KG1 (cell line): Measurements from ENCODE around the gene RNF146.
A peak's percentile ranks its signal among the peaks of the same experiment; 100 is the strongest.
"Not testable (repeated sequence)": the region's sequence is repeated elsewhere in the genome, so short reads cannot be mapped to it uniquely, and the experiment has no call there.

ENCODE experiments used
- DNase-seq: peaks from one replicate; lab custom pipeline; 2025; lab: John Stamatoyannopoulos, UW

The RNF146 gene, protein sequence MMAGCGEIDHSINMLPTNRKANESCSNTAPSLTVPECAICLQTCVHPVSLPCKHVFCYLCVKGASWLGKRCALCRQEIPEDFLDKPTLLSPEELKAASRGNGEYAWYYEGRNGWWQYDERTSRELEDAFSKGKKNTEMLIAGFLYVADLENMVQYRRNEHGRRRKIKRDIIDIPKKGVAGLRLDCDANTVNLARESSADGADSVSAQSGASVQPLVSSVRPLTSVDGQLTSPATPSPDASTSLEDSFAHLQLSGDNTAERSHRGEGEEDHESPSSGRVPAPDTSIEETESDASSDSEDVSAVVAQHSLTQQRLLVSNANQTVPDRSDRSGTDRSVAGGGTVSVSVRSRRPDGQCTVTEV

DNA sequence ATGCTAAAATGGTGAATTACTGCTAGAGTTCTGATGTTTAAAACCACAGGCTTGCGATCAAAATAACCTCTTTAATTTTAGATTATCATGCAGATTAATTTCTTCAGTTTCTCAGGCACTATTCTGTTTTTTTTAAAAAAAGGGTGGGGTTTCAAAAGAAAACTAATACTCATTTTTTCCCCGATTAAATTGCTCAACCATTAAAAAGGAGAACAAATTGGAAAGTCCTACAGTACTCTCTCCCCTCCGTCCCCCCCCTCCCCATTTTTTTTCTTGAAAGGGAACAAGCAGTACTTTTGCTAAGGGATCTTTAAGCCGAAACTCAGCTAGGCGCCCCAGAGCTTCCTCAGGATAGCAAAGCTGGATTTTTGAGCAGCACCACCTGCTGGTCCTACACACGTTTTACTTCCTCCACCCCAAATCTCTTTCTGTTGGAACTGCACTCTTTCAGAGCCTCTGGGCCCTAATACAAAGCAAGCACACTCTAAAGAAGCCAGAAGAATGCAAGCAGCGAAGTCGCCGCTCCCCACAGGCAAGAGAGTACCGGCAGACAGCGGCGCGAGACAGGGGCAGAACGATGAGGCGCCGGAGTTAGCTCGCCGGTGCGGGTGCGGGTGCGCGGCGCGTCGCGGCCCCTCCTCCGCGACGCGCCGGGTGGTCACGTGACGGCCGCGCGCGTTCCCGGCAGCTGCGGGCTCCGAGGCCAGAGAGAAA, at the start of gene RNF146:
RNF146 (plus strand) TSS at position 687 of the 714 bp plus-strand sequence. CDS start 13,475 bp downstream, outside the sequence.
- DNase-seq = peak; percentile 73

DNA sequence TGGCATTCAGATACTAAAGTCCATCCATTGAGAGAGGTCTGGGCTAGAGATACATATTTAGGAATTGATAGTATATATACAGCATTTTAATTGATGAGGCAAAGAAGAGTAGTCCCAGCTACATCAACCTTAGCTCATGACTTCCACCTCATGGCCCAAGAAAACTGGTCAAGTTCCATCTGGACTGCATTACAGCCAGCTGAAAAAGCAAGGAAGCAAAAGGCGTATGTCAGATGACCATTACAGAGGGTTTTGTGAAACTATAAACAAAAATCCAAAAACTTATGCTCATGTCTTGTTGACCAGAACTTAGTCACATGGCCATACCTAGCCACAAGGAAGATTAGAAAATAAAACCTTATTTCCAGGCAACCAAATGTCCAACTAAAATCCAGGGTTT, 46.8 kb upstream of the RNF146 start:
- no peak for DNase-seq

DNA sequence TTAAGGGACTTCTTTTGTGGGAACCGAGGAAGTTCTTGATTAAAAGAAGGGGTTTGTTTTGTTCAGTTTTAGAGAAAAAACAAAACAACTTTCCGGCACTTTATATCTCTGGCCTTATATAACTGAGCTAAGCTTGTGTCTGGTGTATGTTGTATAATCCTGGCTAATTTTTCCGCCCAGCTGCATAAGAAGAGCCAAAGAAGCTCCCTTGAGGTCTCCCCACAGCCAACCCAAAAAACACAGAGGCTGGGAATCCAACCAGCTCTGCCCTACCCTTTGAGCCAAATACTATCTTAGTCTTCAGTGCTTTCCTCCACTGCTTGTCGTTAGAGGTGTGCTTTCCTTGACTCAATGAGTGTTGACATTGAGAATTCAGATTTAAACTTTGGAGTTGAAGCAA, 45.5 kb upstream of the RNF146 start:
- DNase-seq = no peak

DNA sequence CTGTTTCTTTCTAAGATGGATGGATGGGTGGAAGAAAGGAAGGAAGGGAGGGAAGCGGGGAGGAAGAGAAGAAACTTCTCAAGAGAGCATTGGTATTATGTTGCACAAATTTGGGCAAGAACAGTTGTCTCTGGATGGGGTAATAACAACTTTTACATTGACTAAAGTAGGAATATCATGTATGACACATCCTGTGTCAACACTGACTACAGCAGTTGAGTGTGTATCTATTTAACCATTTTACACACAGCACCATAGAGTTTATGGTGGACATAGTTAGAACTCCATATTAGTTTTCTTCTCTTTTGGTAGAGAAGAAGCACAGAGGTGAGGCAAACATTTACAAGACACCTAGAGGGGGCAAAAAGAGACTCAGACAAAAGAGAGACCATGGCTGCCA, 44.2 kb upstream of the RNF146 start:
- no peak for DNase-seq

DNA sequence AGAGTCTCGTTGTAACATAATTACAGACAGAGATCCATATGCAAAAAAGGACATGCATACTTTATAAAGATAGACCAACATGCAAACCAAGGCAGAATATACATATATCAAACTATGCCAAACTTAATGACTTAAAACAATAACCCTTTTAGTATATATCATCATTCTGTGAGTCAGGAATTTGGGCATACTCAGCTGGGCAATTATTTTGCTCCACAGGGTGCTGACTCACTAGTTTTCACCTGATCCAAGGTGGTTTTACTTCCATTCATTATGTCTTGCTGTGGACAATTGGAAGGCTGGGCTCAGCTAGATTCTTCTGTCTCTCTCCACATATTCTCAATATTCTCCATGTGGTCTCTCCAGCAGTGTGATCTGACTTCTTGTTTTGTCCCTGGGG, 41.2 kb upstream of the RNF146 start:
- no peak for DNase-seq

DNA sequence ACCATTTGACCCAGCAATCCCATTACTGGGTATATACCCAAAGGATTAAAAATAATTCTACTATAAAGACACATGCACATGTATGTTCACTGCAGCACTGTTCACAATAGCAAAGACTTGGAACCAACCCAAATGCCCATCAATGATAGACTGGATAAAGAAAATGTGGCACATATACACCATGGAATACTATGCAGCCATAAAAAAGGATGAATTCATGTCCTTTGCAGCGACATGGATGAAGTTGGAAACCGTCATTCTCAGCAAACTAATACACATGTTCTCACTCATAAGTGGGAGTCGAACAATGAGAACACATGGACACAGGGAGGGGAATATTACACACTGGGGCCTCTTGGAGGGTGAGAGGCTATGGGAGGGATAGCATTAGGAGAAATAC, 32.8 kb upstream of the RNF146 start:
- DNase-seq = not testable (repeated sequence)

DNA sequence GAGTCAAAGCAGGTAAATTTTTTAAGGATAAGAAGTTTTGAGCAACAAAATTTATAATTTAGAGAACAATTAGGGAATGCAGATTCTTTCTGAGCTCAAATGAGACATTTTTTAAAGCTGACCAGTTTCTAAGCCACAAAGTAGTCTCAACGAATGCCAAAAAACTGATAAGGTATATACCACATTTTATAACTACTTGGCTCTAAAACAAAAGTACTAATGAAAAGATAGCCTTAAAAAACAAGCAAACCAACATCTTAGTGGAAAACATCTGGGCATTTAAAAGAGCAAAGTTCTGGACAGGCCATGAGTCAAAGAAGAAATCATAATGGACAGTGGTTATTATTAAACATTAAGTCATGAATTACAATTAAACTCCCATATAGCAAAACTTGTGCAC, 23.2 kb upstream of the RNF146 start:
- no peak for DNase-seq

DNA sequence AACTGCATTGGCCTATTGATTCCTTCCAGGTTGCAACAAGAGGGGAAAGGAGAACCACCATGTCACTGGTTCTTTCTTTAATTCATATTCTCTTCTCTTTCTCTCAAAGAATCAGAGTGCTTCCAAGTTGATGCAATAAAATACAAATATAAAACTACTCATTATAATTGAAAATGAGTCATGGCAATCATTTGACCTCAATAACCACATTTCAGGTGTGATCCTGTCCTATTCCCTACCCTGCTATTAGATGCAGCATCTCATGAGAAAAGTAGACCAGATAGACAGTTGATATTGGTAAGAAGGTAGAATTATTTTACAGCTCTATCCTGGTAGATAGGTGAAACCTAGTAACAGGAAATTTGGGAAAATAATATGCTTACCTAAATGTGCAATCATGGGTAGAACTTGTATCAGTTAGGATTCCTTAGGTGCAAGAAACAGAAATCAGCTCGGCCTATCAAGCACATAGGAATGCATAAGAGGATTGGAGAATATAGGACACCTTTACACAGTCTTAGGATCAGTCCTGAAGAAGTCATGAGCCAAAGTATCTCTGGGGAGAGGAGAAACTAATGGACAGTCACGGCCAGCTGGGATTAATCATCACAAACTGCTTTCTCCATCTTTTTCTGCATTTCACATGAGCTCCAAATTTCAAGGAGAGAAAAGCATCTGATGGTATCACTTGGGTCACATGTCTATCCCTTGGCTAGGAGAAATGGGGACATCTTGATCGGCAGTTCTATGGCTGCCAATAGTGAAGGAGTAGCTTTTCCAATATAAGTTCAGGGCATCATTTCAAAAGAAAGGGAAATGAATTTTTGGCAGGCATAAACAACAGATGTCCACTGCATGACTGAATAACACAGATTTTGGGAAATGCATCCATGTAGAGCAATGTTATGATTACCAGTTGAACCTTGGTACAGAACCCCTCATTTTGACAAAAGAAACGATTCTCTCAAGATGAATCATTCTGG, 19.3 kb upstream of the RNF146 start:
- DNase-seq = no peak

DNA sequence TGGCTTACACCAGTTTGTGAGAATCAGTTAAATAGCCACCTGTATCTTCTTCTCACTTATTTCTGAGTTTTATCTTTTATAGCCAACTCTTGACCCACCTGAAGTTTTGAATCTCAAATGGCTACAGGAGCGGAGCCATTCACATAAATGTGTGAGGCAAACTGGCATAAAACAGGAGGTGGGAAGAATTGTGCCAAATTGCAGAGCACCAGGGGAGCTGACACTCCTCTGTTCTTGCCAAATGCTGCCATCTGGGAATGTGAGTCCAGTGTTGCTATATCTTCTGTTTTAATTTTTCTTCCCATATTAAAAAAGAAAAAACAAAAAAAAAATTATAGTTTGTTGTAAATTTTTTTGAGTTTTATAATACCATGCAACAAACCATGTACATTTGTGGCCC, 17.0 kb upstream of the RNF146 start:
- no peak for DNase-seq

DNA sequence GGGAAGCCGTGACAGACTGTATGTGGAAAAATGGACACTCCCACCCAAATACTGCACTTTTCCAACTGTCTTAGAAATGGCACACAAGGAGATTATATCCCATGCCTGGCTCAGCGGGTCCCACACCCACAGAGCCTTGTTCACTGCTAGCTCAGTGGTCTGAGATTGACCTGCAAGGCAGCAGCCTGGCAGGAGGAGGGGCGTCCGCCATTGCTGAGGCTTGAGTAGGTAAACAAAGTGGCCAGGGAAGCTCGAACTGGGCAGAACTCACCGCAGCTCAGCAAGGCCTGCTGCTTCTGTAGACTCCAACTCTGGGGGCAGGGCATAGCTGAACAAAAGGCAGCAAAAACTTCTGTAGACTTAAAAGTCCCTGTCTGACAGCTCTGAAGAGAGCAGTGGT, 11.4 kb upstream of the RNF146 start:
- DNase-seq = no peak

DNA sequence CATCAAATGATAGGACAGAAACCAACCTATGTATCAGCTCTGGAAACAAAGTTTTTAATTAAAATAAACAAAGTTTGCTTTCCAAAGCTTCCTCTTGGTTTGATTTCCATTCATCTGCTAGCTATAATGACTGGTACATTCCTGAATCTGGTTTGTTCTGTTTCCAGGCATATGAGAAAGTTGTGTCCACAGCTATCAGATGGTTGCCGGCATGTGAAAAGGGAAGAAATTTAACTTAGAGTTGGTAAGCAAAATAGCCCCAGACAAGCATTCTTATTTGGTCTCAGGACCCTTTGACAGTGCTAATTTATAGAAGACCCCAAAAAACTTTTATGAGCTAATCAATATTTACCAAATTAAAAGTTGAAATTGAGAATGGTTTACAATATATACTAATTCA, 3.8 kb upstream of the RNF146 start:
- DNase-seq = no peak

DNA sequence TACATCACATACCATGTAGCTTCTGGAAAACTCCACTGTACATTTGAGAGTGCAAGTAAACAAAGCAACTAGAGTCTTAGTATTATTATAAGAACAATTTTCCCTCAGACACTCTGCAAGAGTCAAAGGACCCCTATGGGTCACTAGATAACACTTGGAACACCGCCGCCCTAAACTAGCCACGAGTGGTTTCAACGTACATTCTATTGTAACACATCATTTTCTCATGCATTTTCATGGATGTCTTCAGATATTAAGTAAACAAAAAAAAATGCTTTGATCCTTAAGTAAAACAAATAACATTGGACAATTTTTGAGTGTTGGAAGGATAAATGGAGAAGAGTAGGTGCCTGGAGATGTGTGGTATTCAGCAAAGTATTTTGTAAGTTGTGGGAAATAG, 3.2 kb upstream of the RNF146 start:
- DNase-seq = no peak

DNA sequence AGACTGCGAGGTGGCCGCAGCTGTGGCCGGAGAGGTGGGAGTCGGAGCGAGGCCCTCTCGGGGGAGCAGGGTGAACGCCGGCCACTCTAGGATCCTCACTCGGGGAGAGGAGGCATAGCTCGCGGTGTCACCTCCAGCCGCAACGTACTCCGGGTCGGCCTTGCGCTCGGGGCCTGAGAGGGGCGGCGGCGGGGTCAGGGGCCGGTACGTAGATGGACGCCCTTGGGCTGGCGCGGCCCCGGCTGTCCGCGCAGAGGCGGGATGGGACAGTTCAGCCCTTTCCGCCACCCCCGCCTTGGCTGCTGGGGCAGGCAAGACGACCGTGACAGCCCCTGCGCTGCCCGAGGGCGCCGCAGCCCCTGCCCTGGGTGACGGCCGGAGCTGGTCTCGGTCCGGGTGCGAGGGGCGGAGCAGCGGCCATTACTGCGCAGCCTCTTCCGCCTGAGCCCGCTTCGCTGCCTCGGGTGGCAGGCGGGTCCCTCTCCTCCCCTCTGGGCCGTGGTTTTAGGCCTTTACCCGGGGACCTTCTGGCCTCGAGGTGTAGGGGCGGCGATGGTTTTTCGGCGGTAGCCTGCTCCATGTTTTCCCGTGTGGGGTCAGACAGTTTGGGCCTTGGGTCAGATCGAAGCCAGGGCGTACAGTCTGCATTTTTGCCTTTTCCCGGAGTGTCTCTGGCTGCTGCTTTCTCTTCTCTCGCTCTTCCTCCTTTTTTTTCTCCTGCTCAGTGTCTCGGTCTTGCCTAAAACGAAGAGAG, 405 bp downstream of the RNF146 start:
- peak; percentile 45 for DNase-seq

DNA sequence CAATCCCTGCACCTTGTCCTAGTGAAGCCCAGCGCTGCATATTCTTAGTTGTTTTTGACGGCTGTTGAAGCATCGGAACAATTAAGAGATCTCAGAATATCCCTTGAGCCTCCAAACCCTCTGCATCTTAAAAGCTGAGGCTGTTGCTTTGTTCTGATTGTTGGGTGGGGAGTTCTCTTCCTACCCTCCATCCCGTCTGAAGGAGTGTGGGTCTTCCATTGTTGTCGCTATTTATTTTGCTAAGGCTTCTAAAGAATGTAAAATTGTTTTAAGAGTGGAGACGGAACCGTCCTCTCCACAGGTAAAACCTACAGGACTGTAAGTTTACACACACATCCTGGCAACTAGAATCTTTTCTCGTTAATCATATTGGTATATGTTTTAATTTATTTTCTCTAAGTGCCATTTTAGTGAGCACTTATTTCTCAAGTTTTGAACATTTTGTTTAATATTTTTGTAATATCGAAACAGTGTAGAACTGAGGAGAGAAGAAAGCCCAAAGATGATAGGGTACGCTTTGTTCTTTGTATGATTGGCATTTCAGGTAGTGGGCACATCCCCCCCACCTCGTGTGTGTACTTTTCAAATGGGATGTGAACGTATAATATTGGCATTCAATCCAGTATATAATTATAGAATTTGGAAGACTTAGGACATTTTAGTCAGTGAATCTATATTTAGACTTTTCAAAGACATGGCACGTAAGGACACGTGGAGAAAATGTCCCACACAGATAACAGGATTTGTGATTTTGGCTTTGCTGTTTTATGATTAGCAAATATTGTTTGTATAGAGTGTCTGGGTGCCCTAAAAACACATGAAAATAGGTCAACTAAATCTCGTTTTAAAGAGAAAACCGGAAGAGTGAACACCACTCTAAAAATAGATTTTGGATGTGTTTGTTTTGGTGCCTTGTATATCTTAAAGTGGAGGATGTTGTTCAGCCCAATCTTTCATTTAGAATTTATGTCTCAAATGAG, 1.3 kb downstream of the RNF146 start:
- DNase-seq = no peak

DNA sequence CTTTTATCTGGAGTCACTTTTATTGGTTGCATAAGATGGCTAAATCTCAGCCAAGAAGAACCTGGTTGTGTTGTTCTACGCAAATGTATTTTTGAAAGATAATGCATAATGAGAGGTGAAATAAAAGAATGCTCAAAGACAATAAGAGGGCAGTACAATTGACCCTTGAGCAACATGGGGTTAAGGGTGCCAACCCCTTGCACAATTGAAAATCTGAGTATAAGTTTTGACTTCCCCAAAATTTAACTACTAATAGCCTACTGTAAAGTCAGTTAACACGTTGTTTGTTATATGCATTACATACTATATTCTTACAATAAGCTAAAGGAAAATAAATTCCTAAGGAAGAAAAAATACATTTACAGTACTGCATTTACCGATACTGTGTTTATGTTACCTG, 5.9 kb downstream of the RNF146 start:
- no peak for DNase-seq

DNA sequence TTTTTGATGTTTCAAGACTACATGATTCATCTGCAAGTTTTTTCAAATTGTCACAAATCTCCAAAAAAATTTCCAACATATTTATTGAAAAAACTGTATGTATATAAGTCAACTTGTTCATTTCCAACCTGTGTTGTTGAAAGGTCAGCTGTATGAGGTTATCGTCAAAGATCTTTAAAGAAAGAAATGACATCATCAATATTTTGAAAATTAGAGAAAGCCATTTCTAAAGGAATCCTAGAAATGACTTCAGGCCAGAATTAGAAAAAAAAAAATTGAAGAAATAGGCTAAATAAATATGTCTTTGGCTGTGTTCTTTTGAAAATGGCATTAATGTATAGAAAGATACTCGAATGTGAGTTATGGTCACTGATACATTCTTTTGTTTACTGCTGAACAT, 6.8 kb downstream of the RNF146 start:
- no peak for DNase-seq

DNA sequence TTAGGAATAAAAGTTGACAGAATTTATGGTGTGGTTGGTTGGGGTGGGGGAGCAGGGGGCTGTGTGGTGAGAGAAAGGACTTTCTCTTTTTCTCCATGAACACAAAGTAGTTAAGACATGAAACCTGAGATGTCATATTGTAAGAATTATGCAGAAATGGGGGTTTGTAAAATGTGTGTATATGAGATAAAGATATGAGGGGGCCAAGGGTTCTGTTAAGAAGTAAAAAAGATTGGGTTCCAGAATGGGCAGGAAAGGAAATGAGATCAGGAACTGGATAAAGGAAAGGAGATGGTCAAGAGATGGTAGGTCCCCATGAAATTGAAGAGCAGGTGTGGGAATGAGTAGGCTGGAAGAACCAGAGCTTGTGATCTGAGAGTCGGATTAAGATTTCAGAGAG, 9.7 kb downstream of the RNF146 start:
- DNase-seq = no peak

DNA sequence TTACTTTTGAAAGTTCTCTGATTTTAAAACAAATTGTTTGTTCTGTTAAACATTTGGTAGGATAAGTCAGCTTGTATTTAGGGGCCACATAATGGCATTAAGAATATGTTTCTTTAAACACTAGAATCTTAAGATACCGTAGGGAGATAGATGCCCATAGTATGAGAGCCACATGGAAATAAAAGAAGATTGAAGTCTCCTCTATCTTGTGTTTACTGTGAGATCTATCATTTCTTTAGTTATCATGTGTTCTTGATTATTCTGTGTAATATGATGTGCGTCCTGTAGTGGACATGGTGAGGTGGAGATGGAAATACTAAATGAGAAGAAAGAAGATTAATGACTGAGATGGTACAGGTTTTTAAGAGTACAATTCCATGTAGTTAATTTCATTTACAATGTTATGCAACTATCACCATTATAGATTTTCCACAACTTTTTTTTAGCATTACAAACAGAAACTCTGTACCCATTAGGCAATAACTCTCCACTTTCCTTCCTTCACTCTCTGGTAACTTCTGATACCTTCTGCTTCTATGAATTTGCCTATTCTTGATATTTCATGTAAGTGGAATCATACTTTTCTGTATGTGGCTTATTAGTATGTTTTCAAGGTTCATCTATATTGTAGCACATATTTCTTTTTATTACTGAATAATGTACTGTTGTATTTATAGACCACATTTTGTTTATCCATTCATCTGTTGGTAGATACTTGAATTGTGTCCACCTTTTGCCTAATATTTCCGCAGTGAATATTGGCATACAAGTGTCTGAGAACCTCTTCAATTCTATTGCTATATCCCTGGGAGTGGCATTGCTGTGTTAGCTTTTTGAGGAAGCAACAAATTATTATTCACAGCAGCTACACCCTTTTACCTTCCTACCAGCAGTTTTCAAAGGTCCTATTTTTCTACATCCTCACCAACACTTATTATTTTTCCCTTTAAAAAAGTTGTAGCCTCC, 11.5 kb downstream of the RNF146 start:
- DNase-seq = no peak

DNA sequence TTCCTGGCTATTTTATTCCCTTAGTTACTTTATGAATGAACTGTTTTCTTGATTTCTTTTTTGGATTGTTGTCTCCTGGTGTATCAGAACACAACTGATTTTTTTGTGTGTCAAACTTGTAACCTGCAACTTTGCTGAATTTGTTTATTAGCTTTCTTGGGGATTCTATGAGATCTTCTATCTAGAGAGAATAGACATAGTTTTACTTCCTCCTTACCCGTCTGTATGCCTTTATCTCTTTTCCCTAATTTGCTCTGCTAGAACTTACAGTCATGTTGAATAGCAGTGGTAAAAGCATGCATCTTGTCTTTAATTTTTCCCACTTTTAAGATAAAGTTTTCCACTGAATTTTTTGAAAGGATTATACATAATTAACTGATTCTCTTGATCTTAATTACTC, 13.2 kb downstream of the RNF146 start:
- no peak for DNase-seq
